AG09319 (cell line): ENCODE results near the gene GFAP.

Source experiments
- DNase-seq: peaks from one replicate; pipeline ENCODE4 v3.0.0-alpha.2; 2010; ENCODE audit warnings: low read depth; ENCODE audit errors: extremely low read depth
- TF ChIP-seq, protein P1 (sequence below): IDR thresholded peaks from 2 replicates; pipeline ENCODE4 v1.5.1; 2011; ENCODE audit warnings: low read depth, mild to moderate bottlenecking, inconsistent platforms, low read length, moderate library complexity

GFAP gene

DNA sequence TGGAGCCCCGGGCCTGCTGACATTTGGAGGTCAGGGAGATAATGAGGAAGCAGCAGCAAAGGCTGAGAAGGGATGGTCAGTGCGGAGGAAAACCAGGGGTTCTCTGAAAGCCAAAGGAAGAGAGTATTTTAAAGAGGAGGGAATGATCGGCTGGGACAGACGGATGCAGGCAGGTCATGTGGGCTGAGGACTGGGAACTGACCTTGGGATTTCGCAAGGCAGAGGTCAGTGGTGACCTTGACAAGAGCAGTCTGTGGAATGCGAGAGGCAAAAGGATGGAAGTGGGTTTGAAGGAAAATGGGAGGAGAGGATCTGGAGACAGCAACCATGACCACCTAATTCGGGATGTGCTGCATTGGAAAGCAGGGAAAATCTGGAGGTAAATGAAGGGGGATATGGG, 26.3 kb downstream of the GFAP start:
- TF ChIP-seq, protein P1, sequence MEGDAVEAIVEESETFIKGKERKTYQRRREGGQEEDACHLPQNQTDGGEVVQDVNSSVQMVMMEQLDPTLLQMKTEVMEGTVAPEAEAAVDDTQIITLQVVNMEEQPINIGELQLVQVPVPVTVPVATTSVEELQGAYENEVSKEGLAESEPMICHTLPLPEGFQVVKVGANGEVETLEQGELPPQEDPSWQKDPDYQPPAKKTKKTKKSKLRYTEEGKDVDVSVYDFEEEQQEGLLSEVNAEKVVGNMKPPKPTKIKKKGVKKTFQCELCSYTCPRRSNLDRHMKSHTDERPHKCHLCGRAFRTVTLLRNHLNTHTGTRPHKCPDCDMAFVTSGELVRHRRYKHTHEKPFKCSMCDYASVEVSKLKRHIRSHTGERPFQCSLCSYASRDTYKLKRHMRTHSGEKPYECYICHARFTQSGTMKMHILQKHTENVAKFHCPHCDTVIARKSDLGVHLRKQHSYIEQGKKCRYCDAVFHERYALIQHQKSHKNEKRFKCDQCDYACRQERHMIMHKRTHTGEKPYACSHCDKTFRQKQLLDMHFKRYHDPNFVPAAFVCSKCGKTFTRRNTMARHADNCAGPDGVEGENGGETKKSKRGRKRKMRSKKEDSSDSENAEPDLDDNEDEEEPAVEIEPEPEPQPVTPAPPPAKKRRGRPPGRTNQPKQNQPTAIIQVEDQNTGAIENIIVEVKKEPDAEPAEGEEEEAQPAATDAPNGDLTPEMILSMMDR = no peak
- DNase-seq = no peak

DNA sequence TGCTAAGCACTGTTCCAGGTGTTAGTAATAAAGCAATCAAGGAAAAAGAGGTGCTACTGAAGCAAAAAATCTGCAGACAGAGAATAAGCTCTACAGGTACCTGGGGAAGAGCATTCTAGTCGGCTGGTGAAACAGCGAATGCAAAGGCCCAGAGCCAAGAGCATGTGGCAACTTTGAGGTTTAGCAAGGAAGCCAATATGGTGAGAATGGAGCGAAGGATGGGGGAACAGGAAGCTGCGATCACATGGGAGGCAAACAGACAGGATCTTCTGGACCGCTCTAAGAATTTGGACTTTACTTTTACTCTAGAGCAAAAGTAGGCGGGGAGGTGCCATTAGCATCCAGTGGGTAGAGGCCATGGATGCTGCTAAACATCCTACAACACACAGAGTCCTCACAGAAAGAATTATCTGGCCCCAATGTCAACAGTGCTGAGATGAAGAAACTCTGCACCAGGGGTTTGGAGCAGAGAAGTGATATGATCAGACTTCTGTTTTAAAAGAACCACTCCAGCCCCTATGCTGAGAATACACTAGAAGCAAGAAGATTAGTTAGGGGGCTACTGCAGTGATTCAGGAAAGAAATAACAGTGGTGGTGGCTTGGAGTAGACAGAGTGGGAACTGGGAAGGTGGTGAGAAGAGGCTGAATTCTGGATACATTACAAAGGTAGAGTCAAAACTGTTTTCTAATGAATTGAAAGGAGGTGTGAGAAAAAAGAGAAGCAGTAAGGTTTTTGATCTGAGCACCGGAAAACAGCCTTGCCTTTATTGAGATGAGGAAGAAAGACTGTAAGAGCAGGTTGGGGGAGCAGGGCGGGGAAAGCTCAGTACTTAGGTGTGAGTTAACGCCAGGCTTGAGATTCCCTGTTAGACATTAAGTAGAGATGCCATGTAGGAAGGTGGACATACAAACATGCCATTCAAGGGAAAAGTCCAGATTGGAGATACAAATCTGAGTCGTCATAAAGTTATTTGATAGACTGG, 27.0 kb downstream of the GFAP start:
- TF ChIP-seq, protein P1 = no peak
- no peak for DNase-seq

DNA sequence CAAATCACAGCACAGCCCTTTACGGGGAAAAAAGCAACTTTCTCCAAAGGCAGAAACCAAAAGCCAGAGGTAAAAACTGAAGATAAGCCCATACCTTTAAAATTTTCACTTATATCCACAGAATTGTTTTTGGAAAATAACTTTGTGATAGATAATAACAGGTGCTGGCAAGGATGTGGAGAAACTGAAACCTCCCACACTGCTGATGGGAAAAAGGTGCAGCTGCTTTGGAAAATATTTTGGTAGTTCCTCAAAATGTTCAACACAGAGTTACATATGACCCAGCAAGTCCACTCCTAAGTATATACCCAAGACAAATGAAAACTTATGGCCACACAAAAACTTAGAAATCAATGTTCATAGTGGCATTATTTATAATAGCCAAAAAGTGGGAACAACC, 28.3 kb downstream of the GFAP start:
- TF ChIP-seq, protein P1 = no peak
- no peak for DNase-seq

DNA sequence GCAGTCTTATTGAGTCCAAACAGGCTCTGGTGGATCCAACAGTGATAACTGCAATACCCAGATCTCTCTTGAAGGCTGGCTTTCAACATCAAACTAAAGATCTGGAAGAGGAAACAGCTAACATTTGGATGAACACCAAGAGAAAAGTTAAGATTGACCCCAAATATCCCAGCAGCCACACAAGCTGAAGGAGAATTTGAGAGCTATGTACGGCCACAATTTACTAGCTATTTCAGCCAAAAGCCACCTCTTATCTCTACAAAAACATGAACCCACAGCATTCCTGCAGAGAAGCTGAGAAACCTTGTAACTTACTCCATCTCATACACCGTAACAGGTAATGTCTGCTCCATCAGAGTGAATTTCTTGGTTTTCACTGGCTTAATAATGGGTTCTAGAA, 30.4 kb downstream of the GFAP start:
- DNase-seq = no peak

DNA sequence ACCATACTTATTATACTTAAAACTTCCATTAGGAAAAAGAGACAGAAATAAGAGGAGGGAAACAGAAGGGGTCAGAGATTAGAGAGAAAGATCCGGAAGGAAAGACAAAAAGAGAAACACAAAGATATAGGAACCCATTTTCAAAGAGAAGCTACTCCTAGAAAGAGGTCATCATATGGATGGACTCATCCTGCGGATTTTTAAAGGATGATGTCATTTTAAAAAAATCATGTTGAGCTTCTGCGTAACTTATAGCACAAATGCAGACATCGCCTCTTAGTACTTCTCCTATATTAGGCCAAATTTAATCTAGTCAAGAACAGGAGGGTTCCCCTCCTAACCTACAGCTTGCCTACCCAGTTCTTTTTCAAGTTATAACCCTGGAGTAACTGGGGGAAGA, 34.2 kb downstream of the GFAP start:
- DNase-seq = no peak
- TF ChIP-seq, protein P1 = no peak

More for the DNA sequence above, 30.4 kb downstream of the GFAP start:
- TF ChIP-seq, protein P1 = no peak

DNA sequence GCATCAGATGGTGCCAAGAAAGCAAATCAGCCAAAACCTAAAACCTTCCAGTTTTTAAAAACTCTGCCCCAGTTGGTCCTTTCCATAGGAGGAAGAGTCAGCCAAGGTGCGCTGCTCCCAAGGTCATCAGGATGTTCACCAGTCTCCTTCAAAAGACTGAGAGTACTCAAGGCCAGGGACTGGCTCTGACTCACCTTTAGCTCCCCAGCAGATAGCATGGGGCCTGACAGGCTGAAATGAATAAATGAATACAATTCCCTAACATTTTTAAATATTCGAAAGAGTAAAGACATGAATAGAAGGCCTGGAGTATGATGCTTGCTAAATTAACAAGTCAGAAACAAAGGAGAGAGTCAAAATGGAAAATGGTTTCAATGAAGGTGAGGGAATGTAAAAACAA, 35.2 kb downstream of the GFAP start:
- TF ChIP-seq, protein P1 = no peak
- DNase-seq = no peak

DNA sequence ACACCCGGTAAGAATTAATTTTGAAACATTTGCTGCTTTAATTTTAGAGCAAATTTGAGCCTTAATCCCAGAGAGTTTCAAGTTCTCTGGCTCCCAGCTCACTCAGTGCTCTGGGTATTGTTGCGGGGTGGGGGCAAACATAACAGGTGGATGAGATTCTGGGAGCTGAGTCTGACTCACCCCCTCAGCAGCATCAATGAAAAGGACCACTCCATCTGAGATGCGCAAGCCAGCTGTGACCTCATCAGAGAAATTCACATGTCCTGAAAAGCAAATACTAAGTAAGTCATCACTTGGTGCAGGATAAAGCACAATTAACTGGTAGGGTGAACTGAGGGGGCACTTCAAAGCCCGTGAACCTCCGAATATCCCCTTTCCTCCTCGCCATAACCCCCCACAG, 35.9 kb downstream of the GFAP start:
- no peak for DNase-seq
- TF ChIP-seq, protein P1 = no peak
